Stomach smooth muscle (tissue), 2 donors: ENCODE data around the gene TTC28.
A peak's percentile ranks its signal among the peaks of the same experiment; 100 is the strongest.

Experiments
- H3K27ac ChIP-seq: one replicate; pipeline ENCODE4 v1.7.0; 2013; ENCODE audit warnings: mild to moderate bottlenecking, low read length, inconsistent platforms
- H3K27me3 ChIP-seq, 2 donors: one replicate each; pipeline ENCODE4 v1.7.0; 2013; ENCODE audit warnings: low read length in 2 of 2; ENCODE audit not compliant: insufficient read depth in 2 of 2, control insufficient read depth in 1 of 2
- H3K36me3 ChIP-seq, 2 donors: one replicate each; pipeline ENCODE4 v1.7.0; 2013; ENCODE audit warnings: low read length in 2 of 2; ENCODE audit not compliant: control insufficient read depth in 2 of 2, insufficient read depth in 2 of 2
- H3K4me1 ChIP-seq: one replicate; pipeline ENCODE4 v1.7.0; 2013; ENCODE audit warnings: low read length; ENCODE audit not compliant: control insufficient read depth, insufficient read depth
- H3K4me3 ChIP-seq, 2 donors: one replicate each; pipeline ENCODE4 v1.7.0; 2013; ENCODE audit warnings: low read length in 2 of 2
- H3K9ac ChIP-seq, 2 donors: one replicate each; pipeline ENCODE4 v1.7.0; 2013; ENCODE audit warnings: low read length in 2 of 2, mild to moderate bottlenecking in 1 of 2
- H3K9me3 ChIP-seq, 2 donors: one replicate each; pipeline ENCODE4 v1.7.0; 2013; ENCODE audit warnings: low read length in 2 of 2; ENCODE audit not compliant: control insufficient read depth in 2 of 2
- donor health status: healthy.
- donor health status: Pancreatic carcinoma.

The TTC28 gene

DNA sequence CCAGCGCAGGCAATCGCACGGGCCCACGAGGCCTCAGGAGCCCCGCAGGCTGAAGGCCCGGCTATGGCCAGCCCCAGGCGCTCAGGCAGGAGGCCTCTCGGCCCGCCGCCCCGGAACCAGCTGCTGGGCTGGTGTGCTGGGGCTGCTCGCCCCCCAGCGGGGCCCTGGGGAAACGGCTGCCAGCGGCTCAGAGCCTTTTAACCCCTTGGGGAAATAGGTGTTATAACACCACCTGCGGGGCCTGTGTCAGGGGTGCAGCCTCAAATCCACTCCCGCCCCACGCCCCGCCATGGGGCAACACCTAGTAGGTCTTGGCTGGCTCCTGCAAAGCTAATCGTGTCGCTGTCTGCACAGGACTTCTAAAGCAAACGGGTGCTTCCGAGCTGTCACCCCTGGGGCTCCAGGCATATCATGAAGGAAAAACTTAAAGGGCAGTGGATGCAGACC is 237.4 kb downstream of the TTC28 start:
- Histone ChIP-seq H3K27me3 (no peaks in the 10 kb centered on the region), H3K9me3 (no peaks in the 10 kb centered on the region), H3K4me3 (peak overlapping the region; percentile 83 to 87), H3K27ac (peak overlapping the region; percentile 56), H3K4me1 (peaks cover 9% of the 10 kb centered on the region), H3K36me3 (no peaks in the 10 kb centered on the region), H3K9ac (peak overlapping the region; percentile 70 to 81)

DNA sequence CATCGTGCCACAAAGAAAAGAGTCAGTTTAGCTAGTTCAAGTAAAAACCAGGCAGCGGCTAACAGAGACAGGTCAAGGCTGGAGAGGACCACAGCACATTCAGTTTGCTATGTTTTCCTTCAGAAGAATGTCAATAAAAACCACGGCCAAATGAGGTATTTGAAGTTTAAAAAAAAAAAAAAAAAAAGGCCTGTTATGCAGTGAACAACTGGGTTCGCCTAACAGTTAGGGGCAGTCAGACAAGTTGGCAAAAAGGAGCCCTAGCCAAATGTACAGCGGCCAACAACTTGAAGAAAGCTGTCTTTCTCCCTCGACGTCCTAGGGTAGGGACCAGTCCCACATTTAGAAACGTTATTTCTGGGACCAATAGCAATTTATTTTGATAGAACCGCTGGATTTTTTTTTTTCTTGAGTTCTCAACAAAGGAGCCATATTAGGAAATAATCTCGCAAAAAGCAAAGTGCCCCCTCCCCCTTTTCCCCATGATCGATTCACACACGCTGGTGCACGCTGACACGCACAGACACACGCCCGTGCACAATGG is 237.8 kb downstream of the TTC28 start:
- H3K9ac ChIP-seq: peak overlapping the region; percentile 70 to 81
- peak overlapping the region; percentile 83 to 87 for H3K4me3 ChIP-seq
- no peaks in the 10 kb centered on the region for H3K27me3 ChIP-seq
- peak overlapping the region; percentile 56 for H3K27ac ChIP-seq
- H3K36me3 ChIP-seq: no peaks in the 10 kb centered on the region
- peaks cover 9% of the 10 kb centered on the region for H3K4me1 ChIP-seq
- H3K9me3 ChIP-seq: no peaks in the 10 kb centered on the region

DNA sequence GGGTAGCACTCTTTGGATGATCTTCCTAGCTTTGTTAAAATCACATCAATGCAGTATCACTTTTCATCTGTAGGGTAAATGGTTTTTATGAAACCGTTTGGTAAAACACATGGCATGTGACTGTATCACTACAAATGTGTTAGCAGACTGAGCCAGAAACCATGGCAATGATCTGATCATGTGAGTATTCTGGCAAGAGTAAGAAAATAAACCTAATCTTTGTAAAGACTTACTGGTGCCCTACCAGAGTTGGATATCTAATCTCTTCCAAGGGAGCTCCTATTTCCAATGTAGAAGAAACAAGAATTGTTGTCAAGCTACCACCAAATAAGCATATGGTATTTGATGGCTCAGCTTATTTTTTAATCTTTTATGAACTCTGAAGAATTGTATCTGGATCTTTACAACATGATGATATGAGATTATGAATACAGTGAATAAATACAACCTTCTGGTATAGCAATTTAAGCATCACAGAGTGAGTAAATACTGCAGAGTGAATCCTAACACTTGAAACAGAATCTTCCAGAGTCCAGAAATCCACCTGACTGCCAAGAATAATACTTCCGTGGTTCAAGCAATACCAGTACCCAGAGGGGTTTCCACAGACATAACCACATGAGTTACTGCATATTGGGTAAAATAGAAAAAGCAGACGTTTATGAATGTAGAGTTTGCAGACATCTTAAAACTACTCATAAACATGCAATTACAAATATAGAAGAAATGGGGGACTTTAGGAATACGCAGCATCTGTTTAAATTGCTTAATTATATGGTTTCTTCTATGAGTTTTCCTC is 238.8 kb downstream of the TTC28 start:
- Histone ChIP-seq H3K36me3 (no peaks in the 10 kb centered on the region), H3K9me3 (no peaks in the 10 kb centered on the region), H3K9ac (no peak overlapping the region), H3K4me3 (peak overlapping the region in 1 of 2 donors; percentile 87), H3K27me3 (no peaks in the 10 kb centered on the region), H3K4me1 (peaks cover 9% of the 10 kb centered on the region), H3K27ac (peak overlapping the region; percentile 56)

GRCh38 chr22:28438183-28438768 is 241.4 kb downstream of the TTC28 start:
- no peaks in the 10 kb centered on the region for H3K27me3 ChIP-seq
- H3K36me3 ChIP-seq: no peaks in the 10 kb centered on the region
- H3K9me3 ChIP-seq: no peaks in the 10 kb centered on the region
- H3K9ac ChIP-seq: no peak overlapping the region
- no peak overlapping the region for H3K27ac ChIP-seq
- H3K4me3 ChIP-seq: no peak overlapping the region
- H3K4me1 ChIP-seq: peaks cover 9% of the 10 kb centered on the region

DNA sequence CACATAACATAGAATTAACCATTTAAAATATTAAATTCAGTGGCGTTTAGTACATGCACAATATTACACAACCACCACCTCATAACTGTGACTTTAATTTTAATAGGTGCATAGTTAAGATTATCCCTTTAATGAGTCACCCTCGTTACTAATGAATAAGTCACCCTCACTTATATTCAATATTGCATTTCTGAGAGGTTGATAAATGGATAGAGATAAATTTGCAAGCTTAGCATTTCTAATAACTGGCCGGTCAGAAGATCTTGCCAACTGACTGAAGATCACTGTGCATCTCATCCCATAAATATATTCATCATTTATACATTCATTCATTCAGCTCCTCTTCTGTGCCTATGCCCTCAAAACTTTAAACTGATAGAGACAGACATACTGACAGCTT is 243.7 kb downstream of the TTC28 start:
- Histone ChIP-seq H3K4me3 (no peak overlapping the region), H3K9me3 (no peaks in the 10 kb centered on the region), H3K27ac (no peak overlapping the region), H3K36me3 (no peaks in the 10 kb centered on the region), H3K4me1 (no peaks in the 10 kb centered on the region), H3K9ac (no peak overlapping the region), H3K27me3 (no peaks in the 10 kb centered on the region)

DNA sequence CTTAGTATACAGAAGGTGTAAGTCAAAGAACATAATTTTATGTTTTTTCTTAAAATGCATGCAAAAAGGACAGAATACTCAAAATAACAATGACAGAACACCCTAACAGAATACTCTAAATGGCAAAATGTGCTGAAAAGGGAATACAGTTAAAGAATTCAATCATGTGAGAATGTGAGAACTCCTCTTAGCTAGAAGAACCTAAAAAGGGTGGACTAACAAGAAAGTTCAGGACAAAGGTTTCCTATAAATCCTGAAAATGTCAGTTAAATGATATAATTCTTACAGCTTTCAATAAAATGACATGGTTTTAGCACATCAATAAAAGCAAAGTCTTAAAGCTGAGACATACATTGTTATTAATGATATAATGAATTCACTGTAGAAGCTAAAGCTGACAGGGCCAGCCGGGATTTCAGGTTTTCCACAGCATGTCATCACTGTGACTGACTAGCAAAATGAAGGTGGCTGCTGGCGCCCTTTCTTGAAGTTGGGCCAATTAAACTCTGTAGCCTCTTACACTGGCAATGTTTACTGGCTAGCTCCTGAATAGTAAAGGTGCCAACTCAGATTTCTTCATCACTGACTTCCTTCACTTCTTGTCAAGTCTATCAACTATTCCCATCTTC is 244.4 kb downstream of the TTC28 start:
- Histone ChIP-seq H3K4me3 (no peak overlapping the region), H3K27me3 (no peaks in the 10 kb centered on the region), H3K36me3 (no peaks in the 10 kb centered on the region), H3K27ac (no peak overlapping the region), H3K9me3 (no peaks in the 10 kb centered on the region), H3K4me1 (no peaks in the 10 kb centered on the region), H3K9ac (no peak overlapping the region)

GRCh38 chr22:28430466-28431025 is 249.1 kb downstream of the TTC28 start:
- Histone ChIP-seq H3K4me1 (no peaks in the 10 kb centered on the region), H3K36me3 (no peaks in the 10 kb centered on the region), H3K27me3 (no peaks in the 10 kb centered on the region), H3K4me3 (no peak overlapping the region), H3K27ac (no peak overlapping the region), H3K9ac (no peak overlapping the region), H3K9me3 (no peaks in the 10 kb centered on the region)

DNA sequence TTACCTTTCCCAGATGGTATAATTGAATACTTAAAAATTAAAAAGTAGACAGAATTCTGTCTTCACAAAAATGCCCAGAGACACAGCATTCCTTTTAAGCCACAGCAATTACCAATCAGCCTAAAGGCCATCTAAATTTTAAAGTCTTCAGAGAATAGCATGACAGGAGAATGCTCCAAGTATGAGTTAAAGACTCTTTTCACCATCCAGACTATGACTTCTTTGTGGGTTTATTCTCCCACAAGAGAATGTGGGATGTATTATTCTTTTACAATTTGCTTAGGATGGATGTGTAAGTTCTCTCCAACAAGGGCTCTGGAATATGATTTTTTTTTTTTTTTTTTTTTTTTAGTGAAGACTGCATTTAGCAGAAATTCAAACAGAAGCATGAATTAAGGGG is 249.9 kb downstream of the TTC28 start:
- H3K27ac ChIP-seq: no peak overlapping the region
- no peak overlapping the region for H3K4me3 ChIP-seq
- H3K9ac ChIP-seq: no peak overlapping the region
- H3K36me3 ChIP-seq: no peaks in the 10 kb centered on the region
- no peaks in the 10 kb centered on the region for H3K4me1 ChIP-seq
- H3K27me3 ChIP-seq: no peaks in the 10 kb centered on the region
- no peaks in the 10 kb centered on the region for H3K9me3 ChIP-seq

DNA sequence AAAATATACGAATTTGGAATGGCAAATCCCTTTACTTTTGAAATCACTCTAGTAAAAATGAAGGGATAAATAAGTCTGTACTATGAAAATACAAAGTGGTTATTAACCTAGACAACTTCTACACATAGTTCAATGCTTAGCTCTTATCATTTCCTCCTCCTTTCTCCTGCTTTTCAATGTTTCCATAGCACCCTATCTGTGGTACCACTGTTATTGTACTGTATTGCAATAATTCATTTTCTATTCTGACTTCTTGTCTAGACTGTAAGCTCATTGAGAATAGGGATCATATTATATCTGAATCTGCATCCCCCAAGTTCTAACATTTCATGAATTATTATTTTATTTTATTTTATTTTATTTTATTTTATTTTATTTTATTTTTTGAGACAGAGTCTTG is 251.4 kb downstream of the TTC28 start:
- no peaks in the 10 kb centered on the region for H3K9me3 ChIP-seq
- H3K36me3 ChIP-seq: no peaks in the 10 kb centered on the region
- no peaks in the 10 kb centered on the region for H3K4me1 ChIP-seq
- H3K27ac ChIP-seq: no peak overlapping the region
- no peaks in the 10 kb centered on the region for H3K27me3 ChIP-seq
- H3K4me3 ChIP-seq: no peak overlapping the region
- no peak overlapping the region for H3K9ac ChIP-seq

DNA sequence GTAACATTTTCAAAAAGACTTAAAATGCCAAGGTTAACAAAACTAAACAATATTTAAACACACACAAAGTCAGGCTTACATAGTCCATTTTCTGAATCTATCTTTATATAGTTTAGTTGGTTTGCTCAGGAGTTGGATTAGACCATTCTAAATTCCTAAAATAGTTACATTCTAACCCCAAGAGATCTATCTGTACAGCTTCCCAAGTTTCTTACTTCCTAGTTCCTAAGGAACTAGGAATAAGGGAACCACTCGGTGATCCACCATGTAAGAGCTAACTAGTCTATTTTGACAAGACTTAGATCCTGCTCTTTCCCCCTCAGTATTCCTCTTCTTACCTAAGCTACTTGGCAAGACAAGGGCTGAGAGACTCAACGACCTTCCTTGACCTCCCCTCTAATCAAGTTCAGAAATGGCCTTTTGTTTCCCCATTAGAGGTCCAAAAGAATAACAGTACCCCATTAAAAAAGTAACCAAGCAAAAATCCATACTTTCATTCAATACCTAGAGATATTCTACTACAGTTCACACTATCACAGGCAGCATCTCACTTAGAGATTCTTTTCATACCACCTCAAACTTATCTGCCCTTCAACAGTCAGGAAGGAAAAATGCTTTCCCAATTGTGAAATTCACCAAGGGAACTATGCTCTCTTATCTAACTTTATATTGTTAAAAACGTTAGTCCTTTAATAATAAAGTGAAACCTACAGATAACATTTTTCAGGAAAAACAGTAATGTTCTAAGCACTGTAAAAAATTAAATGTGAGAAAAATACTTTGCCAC is 253.1 kb downstream of the TTC28 start:
- H3K9ac ChIP-seq: no peak overlapping the region

More for the DNA sequence above, 253.1 kb downstream of the TTC28 start:
- H3K36me3 ChIP-seq: no peaks in the 10 kb centered on the region
- H3K27me3 ChIP-seq: no peaks in the 10 kb centered on the region
- H3K9me3 ChIP-seq: no peaks in the 10 kb centered on the region
- H3K27ac ChIP-seq: no peak overlapping the region
- H3K4me1 ChIP-seq: no peaks in the 10 kb centered on the region
- no peak overlapping the region for H3K4me3 ChIP-seq
